ENCODE data around the gene DAP. TPM values are rescaled to one million over a fixed set of nuclear protein-coding genes. Genes with fewer than 3 reads are reported as not detected.
A peak's percentile ranks its signal among the peaks of the same experiment; 100 is the strongest.

The DAP gene
- total RNA-seq, 1 experiment from 2014 or later: 108 TPM

DNA sequence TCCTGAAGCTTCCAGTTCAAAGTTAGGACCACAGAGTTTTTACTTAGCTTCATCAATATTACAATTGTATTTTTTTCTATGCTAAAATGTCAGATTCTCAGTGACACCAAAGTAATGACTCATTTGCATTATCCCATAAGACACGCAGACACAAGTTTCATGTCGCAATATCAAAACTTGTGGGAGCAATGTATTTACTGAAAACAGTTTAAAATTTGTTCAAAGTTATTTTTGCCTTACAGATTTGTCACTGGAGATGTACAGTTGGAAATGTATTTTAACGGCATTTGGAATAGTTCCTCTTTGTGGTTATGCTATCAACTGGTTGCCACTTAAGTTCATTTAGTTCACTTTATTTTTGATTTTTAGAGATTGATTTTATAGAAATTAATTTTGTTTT, 36.2 kb upstream of the DAP start:
- intact Hi-C loops (cut with micrococcal nuclease; ENCODE audit: unreplicated experiment): no loop called here
- ChIA-PET CTCF (no interaction called here), POLR2A (no interaction called here)
- DNase-seq (ENCODE audit: low read depth, low spot score) (no peak), ATAC-seq (no peak)
- TF ChIP-seq SIN3A (IDR thresholded peaks at IDR 0.05; ENCODE audit: borderline replicate concordance, insufficient read depth, low read depth, low read length) (no peak), POLR2AphosphoS5 (IDR thresholded peaks at IDR 0.05; ENCODE audit: low read depth, low read length) (no peak), TCF7L2 (IDR thresholded peaks at IDR 0.05; ENCODE audit: low read depth, low read length) (no peak)
- TF ChIP-seq, protein P1, sequence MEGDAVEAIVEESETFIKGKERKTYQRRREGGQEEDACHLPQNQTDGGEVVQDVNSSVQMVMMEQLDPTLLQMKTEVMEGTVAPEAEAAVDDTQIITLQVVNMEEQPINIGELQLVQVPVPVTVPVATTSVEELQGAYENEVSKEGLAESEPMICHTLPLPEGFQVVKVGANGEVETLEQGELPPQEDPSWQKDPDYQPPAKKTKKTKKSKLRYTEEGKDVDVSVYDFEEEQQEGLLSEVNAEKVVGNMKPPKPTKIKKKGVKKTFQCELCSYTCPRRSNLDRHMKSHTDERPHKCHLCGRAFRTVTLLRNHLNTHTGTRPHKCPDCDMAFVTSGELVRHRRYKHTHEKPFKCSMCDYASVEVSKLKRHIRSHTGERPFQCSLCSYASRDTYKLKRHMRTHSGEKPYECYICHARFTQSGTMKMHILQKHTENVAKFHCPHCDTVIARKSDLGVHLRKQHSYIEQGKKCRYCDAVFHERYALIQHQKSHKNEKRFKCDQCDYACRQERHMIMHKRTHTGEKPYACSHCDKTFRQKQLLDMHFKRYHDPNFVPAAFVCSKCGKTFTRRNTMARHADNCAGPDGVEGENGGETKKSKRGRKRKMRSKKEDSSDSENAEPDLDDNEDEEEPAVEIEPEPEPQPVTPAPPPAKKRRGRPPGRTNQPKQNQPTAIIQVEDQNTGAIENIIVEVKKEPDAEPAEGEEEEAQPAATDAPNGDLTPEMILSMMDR (IDR thresholded peaks at IDR 0.05): no peak
- TF ChIP-seq, protein P2, sequence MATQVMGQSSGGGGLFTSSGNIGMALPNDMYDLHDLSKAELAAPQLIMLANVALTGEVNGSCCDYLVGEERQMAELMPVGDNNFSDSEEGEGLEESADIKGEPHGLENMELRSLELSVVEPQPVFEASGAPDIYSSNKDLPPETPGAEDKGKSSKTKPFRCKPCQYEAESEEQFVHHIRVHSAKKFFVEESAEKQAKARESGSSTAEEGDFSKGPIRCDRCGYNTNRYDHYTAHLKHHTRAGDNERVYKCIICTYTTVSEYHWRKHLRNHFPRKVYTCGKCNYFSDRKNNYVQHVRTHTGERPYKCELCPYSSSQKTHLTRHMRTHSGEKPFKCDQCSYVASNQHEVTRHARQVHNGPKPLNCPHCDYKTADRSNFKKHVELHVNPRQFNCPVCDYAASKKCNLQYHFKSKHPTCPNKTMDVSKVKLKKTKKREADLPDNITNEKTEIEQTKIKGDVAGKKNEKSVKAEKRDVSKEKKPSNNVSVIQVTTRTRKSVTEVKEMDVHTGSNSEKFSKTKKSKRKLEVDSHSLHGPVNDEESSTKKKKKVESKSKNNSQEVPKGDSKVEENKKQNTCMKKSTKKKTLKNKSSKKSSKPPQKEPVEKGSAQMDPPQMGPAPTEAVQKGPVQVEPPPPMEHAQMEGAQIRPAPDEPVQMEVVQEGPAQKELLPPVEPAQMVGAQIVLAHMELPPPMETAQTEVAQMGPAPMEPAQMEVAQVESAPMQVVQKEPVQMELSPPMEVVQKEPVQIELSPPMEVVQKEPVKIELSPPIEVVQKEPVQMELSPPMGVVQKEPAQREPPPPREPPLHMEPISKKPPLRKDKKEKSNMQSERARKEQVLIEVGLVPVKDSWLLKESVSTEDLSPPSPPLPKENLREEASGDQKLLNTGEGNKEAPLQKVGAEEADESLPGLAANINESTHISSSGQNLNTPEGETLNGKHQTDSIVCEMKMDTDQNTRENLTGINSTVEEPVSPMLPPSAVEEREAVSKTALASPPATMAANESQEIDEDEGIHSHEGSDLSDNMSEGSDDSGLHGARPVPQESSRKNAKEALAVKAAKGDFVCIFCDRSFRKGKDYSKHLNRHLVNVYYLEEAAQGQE (IDR thresholded peaks at IDR 0.05; ENCODE audit: insufficient read depth in 1 of 2, low read depth in 2 of 2, low read length in 1 of 2): no peak
- H3K4me3 ChIP-seq (ENCODE audit: low read depth in 2 of 2, low read length in 2 of 2): no peak overlapping the region
- no peak overlapping the region for H3K27ac ChIP-seq (ENCODE audit: low read length)
- BruUV-seq (replicated peaks): no TSS peak
- in situ Hi-C loops (cut with HindIII; ENCODE audit: low pct_unique_long_range_greater_than_20kb, low sequenced_read_pairs): no loop called here
- H3K9me3 ChIP-seq (ENCODE audit: control insufficient read depth, insufficient read depth, low read depth, low read length): no peaks in the 10 kb centered on the region
- peaks cover 10% of the 10 kb centered on the region; the same call in 1 of the 2 replicates for H3K27me3 ChIP-seq (ENCODE audit: control insufficient read depth, insufficient read depth, low read length)
- H3K4me1 ChIP-seq (ENCODE audit: control insufficient read depth, insufficient read depth, low read length): no peaks in the 10 kb centered on the region
- H3K36me3 ChIP-seq (ENCODE audit: control insufficient read depth, insufficient read depth, low read length): no peaks in the 10 kb centered on the region

DNA sequence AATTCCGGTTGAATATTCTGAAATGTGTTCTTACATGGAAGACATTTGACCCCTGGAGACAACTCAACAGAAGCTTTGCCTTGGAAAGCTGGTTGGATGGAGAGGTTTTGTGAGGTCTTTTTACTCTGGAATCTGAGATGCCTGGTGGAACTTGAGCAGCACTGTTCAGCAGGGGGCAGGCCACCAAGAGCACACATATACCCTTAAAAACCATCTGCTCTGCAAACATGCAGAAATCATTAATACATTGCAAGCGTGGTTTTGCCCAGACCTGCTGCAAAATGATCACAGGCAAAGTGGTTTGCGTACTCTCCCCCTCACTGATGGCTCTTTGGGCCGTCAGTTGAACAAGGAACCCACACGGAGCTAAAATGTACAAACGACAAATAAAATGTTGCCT, 32.8 kb upstream of the DAP start:
- H3K36me3 ChIP-seq (ENCODE audit: control insufficient read depth, insufficient read depth, low read length): no peaks in the 10 kb centered on the region
- POLR2A ChIA-PET: no interaction called here
- H3K27ac ChIP-seq (ENCODE audit: low read length): no peak overlapping the region
- no peak overlapping the region for H3K4me3 ChIP-seq (ENCODE audit: low read depth in 2 of 2, low read length in 2 of 2)
- intact Hi-C loops (cut with micrococcal nuclease; ENCODE audit: unreplicated experiment): no loop called here
- in situ Hi-C loops (cut with HindIII; ENCODE audit: low pct_unique_long_range_greater_than_20kb, low sequenced_read_pairs): no loop called here
- no peaks in the 10 kb centered on the region for H3K9me3 ChIP-seq (ENCODE audit: control insufficient read depth, insufficient read depth, low read depth, low read length)
- ATAC-seq (no peak), DNase-seq (ENCODE audit: low read depth, low spot score) (no peak)
- no peaks in the 10 kb centered on the region for H3K4me1 ChIP-seq (ENCODE audit: control insufficient read depth, insufficient read depth, low read length)
- TF ChIP-seq, protein P1 (IDR thresholded peaks at IDR 0.05): 0 out of 2 replicates have a peak, but pooled peaks have one; percentile 10
- TF ChIP-seq SIN3A (IDR thresholded peaks at IDR 0.05; ENCODE audit: borderline replicate concordance, insufficient read depth, low read depth, low read length): no peak
- BruUV-seq (replicated peaks): no TSS peak
- H3K27me3 ChIP-seq (ENCODE audit: control insufficient read depth, insufficient read depth, low read length): peaks cover 5% of the 10 kb centered on the region; the same call in 1 of the 2 replicates
- CTCF ChIA-PET: no interaction called here
